DND-41 (cell line): ENCODE measurements around the gene ZBTB12.

ENCODE experiments used
- ATAC-seq: fragments of 200-7000 bp; cut with Tn5 transposase; 3 replicates; pipeline ENCODE4 v1.9.1; 2021; ENCODE audit warnings: low read depth; ENCODE audit not compliant: insufficient read depth
- DNase-seq: peaks from one replicate; pipeline ENCODE4 v3.0.0-alpha.2; 2020
- H2AFZ ChIP-seq: 2 replicates; pipeline ENCODE4 v1.6.0; 2012; ENCODE audit warnings: low read depth, low read length
- H3K27ac ChIP-seq: 2 replicates; pipeline ENCODE4 v1.5.1; 2012; ENCODE audit warnings: low read length, inconsistent platforms
- H3K27me3 ChIP-seq: fragments of 200-600 bp; sonication (generic); 2 replicates; pipeline ENCODE4 v1.6.0; 2012; ENCODE audit warnings: low read length, mild to moderate bottlenecking, inconsistent platforms; ENCODE audit not compliant: insufficient read depth, poor library complexity
- H3K36me3 ChIP-seq: 2 replicates; pipeline ENCODE4 v1.5.1; 2012; ENCODE audit warnings: low read length, inconsistent platforms; ENCODE audit not compliant: insufficient read depth
- H3K4me1 ChIP-seq: 2 replicates; pipeline ENCODE4 v1.5.1; 2012; ENCODE audit warnings: mild to moderate bottlenecking, low read length; ENCODE audit not compliant: insufficient read depth
- H3K4me2 ChIP-seq: 2 replicates; pipeline ENCODE4 v1.6.0; 2012; ENCODE audit warnings: mild to moderate bottlenecking, moderate library complexity, low read length, inconsistent platforms; ENCODE audit not compliant: insufficient read depth
- H3K4me3 ChIP-seq, 2 experiments: fragments of 200-600 bp in 1 of 2; shearing (Covaris generic) in 1 of 2; 2 replicates each; pipeline ENCODE4 v1.5.1; 2012 to 2016; ENCODE audit warnings: inconsistent platforms in 2 of 2, low read length in 2 of 2, mild to moderate bottlenecking in 2 of 2, low read depth in 1 of 2, moderate library complexity in 1 of 2
- H3K79me2 ChIP-seq: 2 replicates; pipeline ENCODE4 v1.6.0; 2012; ENCODE audit warnings: low read length, inconsistent platforms; ENCODE audit not compliant: insufficient read depth
- H3K9ac ChIP-seq: 2 replicates; pipeline ENCODE4 v1.6.0; 2012; ENCODE audit warnings: low read depth, mild to moderate bottlenecking, inconsistent platforms, low read length, moderate library complexity
- H3K9me3 ChIP-seq: 2 replicates; pipeline ENCODE4 v1.5.1; 2012; ENCODE audit warnings: low read length, moderate library complexity, mild to moderate bottlenecking, inconsistent platforms; ENCODE audit not compliant: insufficient read depth, severe bottlenecking
- H4K20me1 ChIP-seq: 2 replicates; pipeline ENCODE4 v1.6.0; 2012; ENCODE audit warnings: low read length; ENCODE audit not compliant: insufficient read depth
- EZH2 ChIP-seq: IDR thresholded peaks from 3 replicates; pipeline ENCODE4 v1.6.1; 2012; ENCODE audit warnings: borderline replicate concordance, low read depth, mild to moderate bottlenecking, moderate library complexity, low read length, inconsistent platforms; ENCODE audit not compliant: severe bottlenecking
- TF ChIP-seq, protein P1 (sequence below): IDR thresholded peaks from 2 replicates; pipeline ENCODE4 v1.5.1; 2012; ENCODE audit warnings: borderline replicate concordance, low read length, moderate library complexity, mild to moderate bottlenecking; ENCODE audit not compliant: poor library complexity, severe bottlenecking; ENCODE audit errors: extremely low read depth

ZBTB12 gene

DNA sequence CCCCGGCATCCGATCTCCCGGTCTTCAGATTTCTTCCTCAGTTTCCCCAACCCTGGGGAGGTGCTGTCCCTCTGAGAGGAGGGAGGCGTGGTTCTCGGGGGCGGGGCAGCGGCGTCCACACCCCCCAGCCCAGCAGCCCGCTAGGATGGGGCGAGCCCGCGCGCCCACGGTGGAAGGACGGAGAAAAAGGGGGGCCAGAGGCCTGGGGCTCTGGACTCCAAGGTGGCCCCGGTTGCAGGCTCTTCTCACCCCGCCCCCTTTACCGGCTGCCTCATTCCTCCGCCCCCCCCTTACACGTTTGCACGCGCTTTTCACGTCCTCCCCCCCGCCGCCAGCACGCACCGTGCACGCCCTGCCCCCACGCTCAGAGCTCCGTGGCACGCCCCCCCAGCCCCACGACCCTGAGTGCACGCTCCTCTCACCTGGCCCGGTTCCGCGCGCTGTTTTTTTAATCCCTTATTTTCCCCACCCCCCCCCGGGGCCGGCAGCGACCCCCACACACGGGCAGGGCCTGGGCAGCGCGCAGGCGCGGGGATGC is 402 bp downstream of the ZBTB12 start:
- Histone ChIP-seq H3K4me1 (peaks cover 46% of the 10 kb centered on the region), H3K79me2 (peaks cover 48% of the 10 kb centered on the region), H3K9ac (peak overlapping the region; percentile 73), H3K4me3 (peak overlapping the region; percentile 43 to 74; a peak in 3 of 4 replicates), H3K9me3 (no peaks in the 10 kb centered on the region), H3K27ac (peak overlapping the region; percentile 80), H2AFZ (peak overlapping the region; percentile 90; the same call in 1 of the 2 replicates), H3K4me2 (peak overlapping the region; percentile 92), H3K27me3 (peaks cover 4% of the 10 kb centered on the region), H3K36me3 (peaks cover 13% of the 10 kb centered on the region), H4K20me1 (peaks cover 3% of the 10 kb centered on the region; the same call in 1 of the 2 replicates)
- ATAC-seq (peak; percentile 1; the same call in 2 of the 3 replicates), DNase-seq (peak; percentile 70)
- TF ChIP-seq EZH2 = no peak
- TF ChIP-seq, protein P1, sequence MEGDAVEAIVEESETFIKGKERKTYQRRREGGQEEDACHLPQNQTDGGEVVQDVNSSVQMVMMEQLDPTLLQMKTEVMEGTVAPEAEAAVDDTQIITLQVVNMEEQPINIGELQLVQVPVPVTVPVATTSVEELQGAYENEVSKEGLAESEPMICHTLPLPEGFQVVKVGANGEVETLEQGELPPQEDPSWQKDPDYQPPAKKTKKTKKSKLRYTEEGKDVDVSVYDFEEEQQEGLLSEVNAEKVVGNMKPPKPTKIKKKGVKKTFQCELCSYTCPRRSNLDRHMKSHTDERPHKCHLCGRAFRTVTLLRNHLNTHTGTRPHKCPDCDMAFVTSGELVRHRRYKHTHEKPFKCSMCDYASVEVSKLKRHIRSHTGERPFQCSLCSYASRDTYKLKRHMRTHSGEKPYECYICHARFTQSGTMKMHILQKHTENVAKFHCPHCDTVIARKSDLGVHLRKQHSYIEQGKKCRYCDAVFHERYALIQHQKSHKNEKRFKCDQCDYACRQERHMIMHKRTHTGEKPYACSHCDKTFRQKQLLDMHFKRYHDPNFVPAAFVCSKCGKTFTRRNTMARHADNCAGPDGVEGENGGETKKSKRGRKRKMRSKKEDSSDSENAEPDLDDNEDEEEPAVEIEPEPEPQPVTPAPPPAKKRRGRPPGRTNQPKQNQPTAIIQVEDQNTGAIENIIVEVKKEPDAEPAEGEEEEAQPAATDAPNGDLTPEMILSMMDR = no peak

- Histone ChIP-seq H3K27me3 (peaks cover 2% of the 10 kb centered on the region), H3K27ac (peak overlapping the region; percentile 80; the same call in 1 of the 2 replicates), H3K79me2 (peaks cover 53% of the 10 kb centered on the region), H4K20me1 (peaks cover 3% of the 10 kb centered on the region; the same call in 1 of the 2 replicates), H3K9me3 (no peaks in the 10 kb centered on the region), H3K4me1 (peaks cover 51% of the 10 kb centered on the region), H3K36me3 (peaks cover 18% of the 10 kb centered on the region), H3K9ac (peak overlapping the region; percentile 73), H3K4me2 (peak overlapping the region; percentile 92), H3K4me3 (peak overlapping the region; percentile 43 to 74; a peak in 3 of 4 replicates), H2AFZ (no peak overlapping the region)
- DNase-seq (no peak), ATAC-seq (no peak)
- TF ChIP-seq, protein P1 = no peak
- TF ChIP-seq EZH2 = no peak
Observed at GRCh38 chr6:31900917-31901414, 920 bp downstream of the ZBTB12 start.

- Histone ChIP-seq H3K79me2 (peaks cover 60% of the 10 kb centered on the region), H2AFZ (no peak overlapping the region), H3K36me3 (peaks cover 27% of the 10 kb centered on the region), H4K20me1 (peaks cover 3% of the 10 kb centered on the region; the same call in 1 of the 2 replicates), H3K9me3 (no peaks in the 10 kb centered on the region), H3K4me2 (peak overlapping the region; percentile 88), H3K9ac (peak overlapping the region; percentile 79; the same call in 1 of the 2 replicates), H3K4me3 (peak overlapping the region in 1 of 2 experiments; percentile 25; a peak in 1 of 4 replicates), H3K27ac (no peak overlapping the region), H3K27me3 (no peaks in the 10 kb centered on the region), H3K4me1 (peaks cover 52% of the 10 kb centered on the region)
- ATAC-seq (no peak), DNase-seq (peak; percentile 15)
- TF ChIP-seq, protein P1 = no peak
- TF ChIP-seq EZH2 = no peak
Observed at GRCh38 chr6:31899882-31900722, 1.8 kb downstream of the ZBTB12 start.
